ENCODE measurements around the gene CNN2.

CNN2 gene

GRCh38 chr19:1064661-1065605 lies 38.5 kb downstream of the CNN2 start:
- DNase-seq (ENCODE audit: low read depth in 1 of 2, low spot score in 1 of 2), result peak; percentile 55 to 72

GRCh38 chr19:1065606-1066109 lies 39.2 kb downstream of the CNN2 start:
- no peak for DNase-seq (ENCODE audit: low read depth in 1 of 2, low spot score in 1 of 2)

- no peak for DNase-seq (ENCODE audit: low read depth in 1 of 2, low spot score in 1 of 2)
These were observed 39.9 kb downstream of the CNN2 start for GRCh38 chr19:1066251-1066747.

- peak; percentile 62 to 78 for DNase-seq (ENCODE audit: low read depth in 1 of 2, low spot score in 1 of 2)
These were observed 40.4 kb downstream of the CNN2 start, which contains the start of gene ARHGAP45 for GRCh38 chr19:1066748-1067340. Gene ARHGAP45, plus strand, starts transcription at chr19:1067167. Its CDS starts 239 bp downstream, at chr19:1067406.

GRCh38 chr19:1067341-1067957 lies 41.0 kb downstream of the CNN2 start:
- peak in 1 of 2 donors; percentile 52 for DNase-seq (ENCODE audit: low read depth in 1 of 2, low spot score in 1 of 2)

GRCh38 chr19:1068009-1069001 lies 41.9 kb downstream of the CNN2 start:
- peak in 1 of 2 donors; percentile 57 for DNase-seq (ENCODE audit: low read depth in 1 of 2, low spot score in 1 of 2)

- peak in 1 of 2 donors; percentile 55 for DNase-seq (ENCODE audit: low read depth in 1 of 2, low spot score in 1 of 2)
These were observed 42.8 kb downstream of the CNN2 start for GRCh38 chr19:1069009-1069779.

- no peak for DNase-seq (ENCODE audit: low read depth in 1 of 2, low spot score in 1 of 2)
These were observed 44.1 kb downstream of the CNN2 start for GRCh38 chr19:1070576-1070930.

- DNase-seq (ENCODE audit: low read depth in 1 of 2, low spot score in 1 of 2), result no peak
These were observed 44.8 kb downstream of the CNN2 start for GRCh38 chr19:1070931-1071791.

GRCh38 chr19:1072371-1073015 lies 46.1 kb downstream of the CNN2 start:
- DNase-seq (ENCODE audit: low read depth in 1 of 2, low spot score in 1 of 2), result no peak

GRCh38 chr19:1073063-1073955 lies 46.9 kb downstream of the CNN2 start:
- DNase-seq (ENCODE audit: low read depth in 1 of 2, low spot score in 1 of 2), result no peak

- no peak for DNase-seq (ENCODE audit: low read depth in 1 of 2, low spot score in 1 of 2)
These were observed 47.6 kb downstream of the CNN2 start for GRCh38 chr19:1073956-1074517.

GRCh38 chr19:1074544-1075283 lies 48.3 kb downstream of the CNN2 start:
- peak; percentile 75 to 93 for DNase-seq (ENCODE audit: low read depth in 1 of 2, low spot score in 1 of 2)

GRCh38 chr19:1076046-1076386 lies 49.6 kb downstream of the CNN2 start:
- DNase-seq (ENCODE audit: low read depth in 1 of 2, low spot score in 1 of 2), result no peak

GRCh38 chr19:1076951-1077350 lies 50.5 kb downstream of the CNN2 start:
- DNase-seq (ENCODE audit: low read depth in 1 of 2, low spot score in 1 of 2), result peak; percentile 84 to 85

- peak in 1 of 2 donors; percentile 60 for DNase-seq (ENCODE audit: low read depth in 1 of 2, low spot score in 1 of 2)
These were observed 53.2 kb downstream of the CNN2 start for GRCh38 chr19:1079566-1080111.

Data from stimulated activated CD4-positive, alpha-beta T cell treated with anti-CD3 and anti-CD28 coated beads, Interleukin-15, amount 100 ng/mL, for 1 hour (primary cell).